Measurements from ENCODE around the gene KCNQ2.

KCNQ2 gene

GRCh38 chr20:63359164-63359934 is 113.1 kb downstream of the KCNQ2 start:
- H3K4me3 ChIP-seq (ENCODE audit: low read depth, low read length), result no peak overlapping the region
- no peak for TF ChIP-seq CTCF (IDR thresholded peaks at IDR 0.05; ENCODE audit: low read depth, low read length)
- no peak for DNase-seq (ENCODE audit: low read depth, low spot score)
- in situ Hi-C loops (cut with HindIII; ENCODE audit: low sequenced_read_pairs), result no loop called here

DNA sequence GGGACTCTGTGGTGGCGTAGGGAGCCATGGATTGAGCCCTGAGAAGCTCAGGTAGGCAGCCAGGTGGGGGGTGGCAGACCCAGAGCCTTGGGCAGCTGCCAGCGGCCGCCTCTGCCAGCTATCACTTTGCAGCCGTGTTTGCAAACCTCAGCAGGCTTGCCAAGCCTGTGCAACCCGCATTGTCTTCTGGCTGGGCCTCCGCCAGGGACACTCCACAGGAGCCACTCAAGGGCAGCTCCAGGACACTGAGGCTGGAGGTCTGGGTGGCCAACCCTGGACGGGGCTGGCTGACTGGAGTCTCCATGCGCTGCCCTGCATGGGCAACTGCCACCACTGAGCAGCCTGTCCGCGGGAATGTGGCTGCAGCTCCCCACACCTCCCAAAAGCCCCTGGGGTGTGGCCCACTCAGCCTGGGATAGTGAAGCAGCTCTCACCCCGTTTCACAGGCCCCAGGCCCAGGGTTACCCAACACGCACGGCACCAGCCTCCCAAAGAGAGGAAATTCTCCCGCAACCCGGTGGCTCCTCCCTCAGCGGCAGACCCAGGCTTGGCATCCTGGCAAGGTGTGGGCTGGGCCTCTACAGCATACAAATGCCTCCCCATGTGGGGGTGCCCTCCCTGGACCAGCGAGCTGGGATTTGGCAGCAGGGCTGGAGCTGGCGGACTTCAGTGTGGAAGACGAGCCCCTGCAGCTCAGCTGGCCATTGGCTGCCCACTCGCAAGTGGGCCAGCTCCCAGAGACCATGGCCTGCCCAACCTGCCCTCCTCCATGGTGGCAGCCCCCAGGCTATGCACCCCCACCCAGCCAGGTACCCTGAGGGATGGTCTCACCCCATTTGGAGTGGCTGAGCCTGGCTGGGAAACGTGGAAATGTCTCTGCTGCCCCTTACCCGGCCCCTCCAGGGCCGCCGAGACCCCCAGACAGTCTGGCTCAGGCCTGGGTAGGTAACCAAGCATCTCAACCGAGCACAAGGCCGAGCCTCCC is 114.2 kb downstream of the KCNQ2 start:
- no peak for DNase-seq (ENCODE audit: low read depth, low spot score)
- TF ChIP-seq CTCF (IDR thresholded peaks at IDR 0.05; ENCODE audit: low read depth, low read length), result no peak
- in situ Hi-C loops (cut with HindIII; ENCODE audit: low sequenced_read_pairs), result no loop called here
- H3K4me3 ChIP-seq (ENCODE audit: low read depth, low read length), result no peak overlapping the region

- TF ChIP-seq CTCF (IDR thresholded peaks at IDR 0.05; ENCODE audit: low read depth, low read length), result no peak
- DNase-seq (ENCODE audit: low read depth, low spot score), result no peak
- in situ Hi-C loops (cut with HindIII; ENCODE audit: low sequenced_read_pairs), result no loop called here
- no peak overlapping the region for H3K4me3 ChIP-seq (ENCODE audit: low read depth, low read length)
Measured at GRCh38 chr20:63356931-63357879, 115.2 kb downstream of the KCNQ2 start.

DNA sequence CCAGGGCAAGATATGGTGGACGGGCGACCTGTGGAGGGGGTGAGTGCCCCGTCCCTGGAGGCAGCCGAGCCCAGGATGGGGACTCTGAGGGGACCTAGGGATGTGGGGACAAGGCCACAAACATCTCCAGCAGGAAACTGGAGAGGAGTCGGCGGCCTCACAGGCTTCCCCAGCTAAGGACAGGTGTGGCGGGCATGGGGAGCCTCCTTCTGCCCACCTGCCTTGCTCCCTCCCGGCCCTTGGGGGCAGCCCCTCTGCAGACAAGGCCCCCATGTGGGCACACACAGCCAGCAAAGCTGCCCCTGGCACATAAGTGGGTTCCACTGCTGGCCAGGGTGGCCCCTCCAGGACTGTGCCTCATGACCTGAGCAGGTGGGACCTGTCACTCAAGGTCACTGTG is 115.9 kb downstream of the KCNQ2 start:
- in situ Hi-C loops (cut with HindIII; ENCODE audit: low sequenced_read_pairs), result no loop called here
- TF ChIP-seq CTCF (IDR thresholded peaks at IDR 0.05; ENCODE audit: low read depth, low read length), result no peak
- no peak for DNase-seq (ENCODE audit: low read depth, low spot score)

DNA sequence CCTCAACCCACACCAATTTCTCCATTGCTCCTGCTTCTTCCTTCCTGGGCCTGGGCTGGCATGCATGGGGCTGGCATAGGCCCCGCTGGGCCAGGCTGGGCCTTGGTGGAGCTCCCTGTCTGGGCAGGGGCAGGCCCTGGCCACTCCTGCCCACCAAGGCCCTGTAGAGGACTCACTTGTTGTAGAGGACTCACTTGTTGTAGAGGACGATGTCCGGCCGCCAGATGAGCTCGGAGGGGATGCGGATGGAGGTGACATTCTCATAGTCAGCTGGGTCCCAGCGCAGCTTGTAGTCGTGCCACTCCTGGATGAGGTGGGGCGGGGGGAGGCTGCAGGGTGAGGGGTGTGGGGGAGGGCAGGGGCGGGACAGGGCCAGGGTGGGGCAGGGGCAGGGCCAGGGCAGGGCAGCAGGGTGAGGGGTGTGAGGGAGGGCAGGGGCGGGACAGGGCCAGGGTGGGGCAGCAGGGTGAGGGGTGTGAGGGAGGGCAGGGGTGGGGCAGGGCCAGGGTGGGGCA is 116.6 kb downstream of the KCNQ2 start:
- in situ Hi-C loops (cut with HindIII; ENCODE audit: low sequenced_read_pairs), result no loop called here
- no peak overlapping the region for H3K4me3 ChIP-seq (ENCODE audit: low read depth, low read length)
- DNase-seq (ENCODE audit: low read depth, low spot score), result no peak
- no peak for TF ChIP-seq CTCF (IDR thresholded peaks at IDR 0.05; ENCODE audit: low read depth, low read length)

More for the DNA sequence above, 115.9 kb downstream of the KCNQ2 start:
- no peak overlapping the region for H3K4me3 ChIP-seq (ENCODE audit: low read depth, low read length)
